Astrocyte of the spinal cord (primary cell): ENCODE data around the gene OR52B6.

Experiments
- DNase-seq: peaks from one replicate; pipeline ENCODE4 v3.0.0; 2011; ENCODE audit warnings: low read depth, low spot score
- H3K4me3 ChIP-seq: 2 replicates; pipeline ENCODE4 v1.5.1; 2011; ENCODE audit warnings: low read depth, mild to moderate bottlenecking, low read length, moderate library complexity
- CTCF ChIP-seq: IDR thresholded peaks from 2 replicates; pipeline ENCODE4 v1.5.1; 2012; ENCODE audit warnings: low read depth, mild to moderate bottlenecking, low read length, inconsistent platforms
- in situ Hi-C: cut with HindIII; loops from 2 replicates; pipeline ENCODE4 v1.10.0; 2017; ENCODE audit warnings: low sequenced_read_pairs

Gene OR52B6

GRCh38 chr11:5620651-5621521, 40.2 kb downstream of the OR52B6 start:
- in situ Hi-C loops: no loop called here
- DNase-seq: peak; percentile 89
- no peak for TF ChIP-seq CTCF
- H3K4me3 ChIP-seq: no peak overlapping the region

DNA sequence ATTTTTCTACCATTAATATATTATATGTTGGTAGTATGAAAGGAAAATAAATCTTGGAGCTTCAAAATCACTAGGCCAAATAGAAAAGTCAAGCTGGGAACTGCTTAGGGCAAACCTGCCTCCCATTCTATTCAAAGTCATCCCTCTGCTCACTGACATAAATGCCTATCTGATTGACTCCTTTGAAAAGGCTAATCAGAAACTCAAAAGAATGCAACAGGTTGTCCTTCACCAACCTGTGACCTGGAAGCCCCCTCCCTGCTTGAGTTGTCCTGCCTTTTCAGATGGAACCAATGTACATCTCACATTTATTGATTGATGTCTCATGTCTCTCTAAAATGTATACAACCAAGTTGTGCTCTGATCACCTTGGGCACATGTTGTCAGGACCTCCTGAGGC, 40.9 kb downstream of the OR52B6 start:
- DNase-seq: no peak
- H3K4me3 ChIP-seq: no peak overlapping the region
- in situ Hi-C loops: no loop called here
- no peak for TF ChIP-seq CTCF

DNA sequence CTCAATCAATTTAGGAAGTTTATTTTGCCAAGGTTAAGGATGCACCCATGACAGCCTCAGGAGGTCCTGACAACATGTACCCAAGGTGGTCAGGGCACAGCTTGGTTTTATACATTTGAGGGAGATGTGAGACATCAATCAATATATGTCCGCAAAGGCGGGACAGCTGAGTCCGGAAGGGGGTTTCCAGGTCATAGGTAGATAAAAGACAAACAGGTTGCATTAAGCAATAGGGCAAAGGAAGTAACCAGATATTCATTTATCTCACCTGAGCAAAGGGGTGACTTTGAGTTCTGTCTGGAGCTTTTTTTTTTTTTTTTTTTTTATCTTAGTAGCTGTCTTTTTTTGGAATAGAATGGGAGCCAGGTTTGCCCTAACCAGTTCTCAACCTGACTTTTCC, 42.1 kb downstream of the OR52B6 start:
- no peak for TF ChIP-seq CTCF
- no peak overlapping the region for H3K4me3 ChIP-seq
- no peak for DNase-seq
- in situ Hi-C loops: no loop called here

DNA sequence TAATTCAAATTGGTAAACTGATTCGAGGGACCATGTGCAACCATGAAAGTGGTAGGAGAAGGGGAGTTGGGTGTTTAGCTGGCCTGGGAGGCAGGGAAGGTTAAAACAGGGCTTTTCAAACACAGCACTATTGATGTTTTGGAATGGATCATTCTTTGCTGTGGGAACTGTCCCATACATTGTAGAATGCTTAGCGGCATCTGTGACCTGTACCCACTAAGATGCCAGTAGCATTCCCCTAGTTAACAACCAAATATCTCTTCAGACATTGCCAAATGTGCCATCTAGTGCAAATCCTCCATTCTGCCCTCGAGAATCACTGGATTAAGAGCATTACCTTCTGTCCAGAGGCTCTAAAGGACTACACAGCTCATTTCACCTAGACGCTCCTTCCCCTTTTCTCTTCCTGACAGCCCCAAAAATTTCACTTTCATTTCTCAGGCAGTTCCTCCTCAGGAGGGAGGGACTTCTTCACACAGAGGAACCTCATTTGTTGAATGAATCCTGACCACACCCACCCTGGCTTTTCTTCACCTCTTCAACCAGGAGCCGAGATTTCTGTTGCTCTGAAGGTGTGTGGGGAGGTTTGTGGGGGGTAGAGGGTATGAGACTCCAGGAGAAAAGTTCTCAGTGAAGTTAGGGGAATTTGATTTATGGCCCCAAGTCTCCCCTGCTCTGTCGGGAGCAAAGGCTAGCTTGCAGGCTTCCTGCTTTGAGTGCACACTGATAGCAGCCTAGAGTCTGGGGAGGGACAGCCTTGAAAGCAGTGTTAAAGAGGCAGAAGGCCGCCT, 44.0 kb downstream of the OR52B6 start, which contains the start of gene TRIM34:
TSS of gene TRIM34 (plus strand) at position 513 of the 791 bp plus-strand sequence. CDS start 7,331 bp downstream, outside the sequence.
- no peak for TF ChIP-seq CTCF
- H3K4me3 ChIP-seq: peak within 1 kb of the TSS; percentile 49
- in situ Hi-C loops: no loop called here
- DNase-seq: peak; percentile 67

DNA sequence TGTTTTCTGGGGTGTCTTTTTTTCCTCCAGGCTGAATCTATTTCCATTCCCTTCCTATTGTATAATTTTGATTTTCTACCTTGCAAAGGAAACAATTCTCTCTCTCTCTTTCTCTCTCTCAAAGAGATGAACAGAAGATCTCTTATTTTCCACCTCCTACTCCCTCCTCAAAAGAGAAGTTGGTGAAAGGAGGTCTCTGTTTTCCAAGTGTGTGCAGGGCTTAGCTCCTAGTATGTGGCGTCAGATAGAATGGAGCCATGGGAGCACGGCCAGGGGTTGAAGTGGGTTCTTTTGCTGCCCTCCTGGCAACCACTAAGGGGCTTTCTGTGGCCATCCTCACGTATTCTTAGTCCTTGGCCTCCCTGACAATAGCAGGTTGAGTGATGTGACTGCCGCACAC, 44.6 kb downstream of the OR52B6 start:
- no peak for DNase-seq
- in situ Hi-C loops: no loop called here
- peak overlapping the region; percentile 49 for H3K4me3 ChIP-seq
- no peak for TF ChIP-seq CTCF

GRCh38 chr11:5626196-5626595, 45.5 kb downstream of the OR52B6 start:
- no peak for DNase-seq
- in situ Hi-C loops: no loop called here
- H3K4me3 ChIP-seq: no peak overlapping the region
- TF ChIP-seq CTCF: no peak
